H1 (cell line): Measurements from ENCODE around the gene HNF1B. TPM values are rescaled to one million over a fixed set of nuclear protein-coding genes. Genes with fewer than 3 reads are reported as not detected.

Experiments
- CTCF ChIA-PET: fragments of 300-600 bp; sonication (Branson Sonifier 250); formaldehyde crosslinking; loops from one replicate; lab custom pipeline; 2021; ENCODE audit not compliant: partially characterized antibody; lab: Charles Lee
- POLR2A ChIA-PET: fragments of 300-600 bp; sonication (Branson Sonifier 250); formaldehyde crosslinking; loops from one replicate; lab custom pipeline; 2021; ENCODE audit warnings: inconsistent platforms; ENCODE audit not compliant: partially characterized antibody; lab: Charles Lee
- DNase-seq, 2 experiments: peaks; one replicate each; pipeline versions ENCODE4 v3.0.0 to v3.0.0-alpha.2; 2010 to 2022; ENCODE audit warnings: low spot score in 2 of 2, low read depth in 1 of 2, mixed read lengths in 1 of 2
- FAIRE-seq: peaks from 2 replicates; lab custom pipeline; 2011; peaks lifted over from hg19 to GRCh38; lab: Jason Lieb, UNC
- H2AFZ ChIP-seq: 2 replicates; pipeline ENCODE4 v1.8.1; 2012; ENCODE audit warnings: low read length, inconsistent platforms
- H2AK5ac ChIP-seq: 2 replicates; pipeline ENCODE4 v1.6.1; 2013; ENCODE audit warnings: low read depth, low read length
- H2BK120ac ChIP-seq: replicated peaks from 2 replicates; pipeline ENCODE3; 2013; ENCODE audit warnings: low read depth, low read length, inconsistent platforms
- H2BK12ac ChIP-seq: 2 replicates; pipeline ENCODE4 v1.6.1; 2013; ENCODE audit warnings: low read depth, low read length
- H2BK15ac ChIP-seq: 2 replicates; pipeline ENCODE4 v1.6.1; 2013; ENCODE audit warnings: low read length
- H2BK20ac ChIP-seq: 2 replicates; pipeline ENCODE4 v1.6.1; 2013; ENCODE audit warnings: low read length
- H2BK5ac ChIP-seq: 2 replicates; pipeline ENCODE4 v1.6.1; 2013; ENCODE audit warnings: low read depth, low read length
- H3K14ac ChIP-seq: 2 replicates; pipeline ENCODE4 v1.6.1; 2013; ENCODE audit warnings: inconsistent platforms; ENCODE audit not compliant: insufficient read length
- H3K18ac ChIP-seq: 2 replicates; pipeline ENCODE4 v1.6.1; 2013; ENCODE audit warnings: low read length; ENCODE audit errors: extremely low read depth
- H3K23ac ChIP-seq: 2 replicates; pipeline ENCODE4 v1.6.1; 2013; ENCODE audit warnings: inconsistent platforms; ENCODE audit not compliant: insufficient read length
- H3K23me2 ChIP-seq: 2 replicates; pipeline ENCODE4 v1.6.1; 2013; ENCODE audit warnings: low read depth, low read length
- H3K27ac ChIP-seq: 2 replicates; pipeline ENCODE4 v1.6.1; 2011; ENCODE audit warnings: low read depth, low read length, inconsistent platforms
- H3K27me3 ChIP-seq, 4 experiments: replicated peaks in 1 of 4; 1 replicate in 1 of 4; 2 replicates in 3 of 4; pipeline versions ENCODE4 v1.6.1 to v1.8.1; 2011 to 2013; ENCODE audit warnings: low read length in 3 of 4, mild to moderate bottlenecking in 3 of 4, inconsistent platforms in 2 of 4, mixed read lengths in 2 of 4, moderate library complexity in 1 of 4; ENCODE audit not compliant: control insufficient read depth in 3 of 4, insufficient read depth in 3 of 4; ENCODE audit errors: extremely low read depth in 1 of 4
- H3K36me3 ChIP-seq, 4 experiments: 2 replicates each; pipeline versions ENCODE4 v1.6.1 to v1.8.1; 2011 to 2013; ENCODE audit warnings: mild to moderate bottlenecking in 4 of 4, low read length in 3 of 4, moderate library complexity in 2 of 4, control low read depth in 1 of 4, inconsistent platforms in 1 of 4; ENCODE audit not compliant: insufficient read depth in 4 of 4, control insufficient read depth in 2 of 4
- H3K4ac ChIP-seq: replicated peaks from 2 replicates; pipeline ENCODE3; 2013; ENCODE audit warnings: low read length, low read depth, mixed read lengths, inconsistent platforms; ENCODE audit not compliant: insufficient read length
- H3K4me1 ChIP-seq, 4 experiments: replicated peaks in 1 of 4; 1 replicate in 1 of 4; 2 replicates in 3 of 4; pipeline versions ENCODE4 v1.6.1 to v1.8.1; 2011 to 2013; ENCODE audit warnings: low read length in 3 of 4, inconsistent platforms in 2 of 4, mixed read lengths in 1 of 4; ENCODE audit not compliant: insufficient read depth in 4 of 4, control insufficient read depth in 3 of 4
- H3K4me2 ChIP-seq, 2 experiments: 2 replicates each; pipeline versions ENCODE4 v1.6.1 to v1.8.1; 2011 to 2013; ENCODE audit warnings: low read depth in 2 of 2, low read length in 2 of 2, control low read depth in 1 of 2, inconsistent platforms in 1 of 2, mild to moderate bottlenecking in 1 of 2; ENCODE audit not compliant: insufficient read depth in 1 of 2
- H3K4me3 ChIP-seq, 4 experiments: fragments of 200-600, 300-600 bp in 1 of 4; sonication (generic), shearing (Covaris generic), sonication (Bioruptor Twin) in 1 of 4; 2 replicates each; pipeline versions ENCODE4 v1.5.1 to v1.8.1; 2011 to 2016; ENCODE audit warnings: low read length in 4 of 4, low read depth in 3 of 4, control low read depth in 2 of 4, inconsistent platforms in 2 of 4, mild to moderate bottlenecking in 2 of 4, mixed read lengths in 1 of 4, moderate library complexity in 1 of 4; ENCODE audit not compliant: insufficient read depth in 2 of 4; ENCODE audit errors: extremely low read depth in 1 of 4
- H3K56ac ChIP-seq: replicated peaks from 2 replicates; pipeline ENCODE3; 2013; ENCODE audit warnings: low read depth, mild to moderate bottlenecking, mixed read lengths, low read length, inconsistent platforms; ENCODE audit not compliant: insufficient read length
- H3K79me1 ChIP-seq: 2 replicates; pipeline ENCODE4 v1.6.1; 2013; ENCODE audit warnings: low read depth, low read length, control low read depth
- H3K79me2 ChIP-seq, 2 experiments: 2 replicates each; pipeline versions ENCODE4 v1.6.1 to v1.8.1; 2012 to 2013; ENCODE audit warnings: low read length in 2 of 2, mild to moderate bottlenecking in 2 of 2, inconsistent platforms in 1 of 2; ENCODE audit not compliant: insufficient read depth in 2 of 2, control insufficient read depth in 1 of 2
- H3K9ac ChIP-seq, 4 experiments: replicated peaks in 1 of 4; 1 replicate in 1 of 4; 2 replicates in 3 of 4; pipeline versions ENCODE4 v1.6.1 to v1.8.1; 2011 to 2013; ENCODE audit warnings: low read depth in 3 of 4, low read length in 3 of 4, control low read depth in 2 of 4, mild to moderate bottlenecking in 2 of 4, moderate library complexity in 2 of 4, inconsistent platforms in 1 of 4; ENCODE audit errors: extremely low read depth in 1 of 4
- H3K9me3 ChIP-seq, 2 experiments: 2 replicates each; pipeline versions ENCODE4 v1.6.1 to v1.8.1; 2012 to 2013; ENCODE audit warnings: mild to moderate bottlenecking in 2 of 2, moderate library complexity in 2 of 2, control low read depth in 1 of 2, inconsistent platforms in 1 of 2, low read depth in 1 of 2, low read length in 1 of 2, mixed read lengths in 1 of 2; ENCODE audit not compliant: insufficient read depth in 2 of 2
- H4K20me1 ChIP-seq, 2 experiments: replicated peaks in 1 of 2; 2 replicates each; pipeline versions ENCODE3 to v1.8.1; 2011 to 2013; ENCODE audit warnings: inconsistent platforms in 2 of 2, low read length in 2 of 2, mild to moderate bottlenecking in 1 of 2; ENCODE audit not compliant: insufficient read depth in 2 of 2, control insufficient read depth in 1 of 2
- H4K5ac ChIP-seq: 2 replicates; pipeline ENCODE4 v1.6.1; 2013; ENCODE audit warnings: low read length, low read depth, mixed read lengths, inconsistent platforms; ENCODE audit not compliant: insufficient read length
- H4K8ac ChIP-seq: 2 replicates; pipeline ENCODE4 v1.8.0; 2013; ENCODE audit warnings: mild to moderate bottlenecking, moderate library complexity, low read length, inconsistent platforms; ENCODE audit not compliant: insufficient read depth; ENCODE audit errors: extremely low read depth
- H4K91ac ChIP-seq: replicated peaks from 2 replicates; pipeline ENCODE3; 2013; ENCODE audit warnings: low read length, mixed read lengths, inconsistent platforms; ENCODE audit not compliant: insufficient read length
- CBX8 ChIP-seq: fragments of 300-800, 300-1000 bp; sonication (generic); IDR thresholded peaks from 2 replicates; pipeline ENCODE4 v1.7.1; 2016; ENCODE audit warnings: low read depth, low read length, borderline replicate concordance
- CEBPB ChIP-seq: IDR thresholded peaks from 2 replicates; pipeline ENCODE4 v1.6.1; 2012; ENCODE audit warnings: low read depth, low read length
- CHD1 ChIP-seq: IDR thresholded peaks from 2 replicates; pipeline ENCODE4 v1.6.1; 2012; ENCODE audit warnings: low read depth, low read length, improper control_type of control experiment
- CHD2 ChIP-seq: IDR thresholded peaks from 2 replicates; pipeline ENCODE4 v1.6.1; 2012; ENCODE audit warnings: low read length, improper control_type of control experiment
- GABPA ChIP-seq: IDR thresholded peaks from 2 replicates; pipeline ENCODE4 v1.6.1; 2011; ENCODE audit warnings: mild to moderate bottlenecking, low read length, moderate library complexity, borderline replicate concordance; ENCODE audit not compliant: insufficient read depth
- KDM5A ChIP-seq: fragments of 200-600 bp; IDR thresholded peaks from 2 replicates; pipeline ENCODE4 v1.7.1; 2012; ENCODE audit warnings: mild to moderate bottlenecking, low read length, inconsistent platforms, mixed read lengths
- POLR2A ChIP-seq, 2 experiments: IDR thresholded peaks; 1 replicate in 1 of 2; 2 replicates in 1 of 2; pipeline ENCODE4 v1.6.1; 2011; ENCODE audit warnings: low read depth in 2 of 2, low read length in 2 of 2, mild to moderate bottlenecking in 2 of 2; ENCODE audit errors: control extremely low read depth in 1 of 2
- SIX5 ChIP-seq: IDR thresholded peaks from 2 replicates; pipeline ENCODE4 v1.6.1; 2011; ENCODE audit warnings: mild to moderate bottlenecking, low read depth, low read length
- SP1 ChIP-seq: IDR thresholded peaks from 2 replicates; pipeline ENCODE4 v1.6.1; 2011; ENCODE audit warnings: low read depth, low read length
- SP2 ChIP-seq: IDR thresholded peaks from 2 replicates; pipeline ENCODE4 v1.6.1; 2012; ENCODE audit warnings: mild to moderate bottlenecking, low read length, inconsistent platforms
- SP4 ChIP-seq: IDR thresholded peaks from 2 replicates; pipeline ENCODE4 v1.6.1; 2012; ENCODE audit warnings: low read length, inconsistent platforms
- SRF ChIP-seq: IDR thresholded peaks from 2 replicates; pipeline ENCODE4 v1.6.1; 2011; ENCODE audit warnings: mild to moderate bottlenecking, low read depth, low read length, moderate library complexity
- SUZ12 ChIP-seq: fragments of 200-600 bp; sonication (generic); IDR thresholded peaks from 2 replicates; pipeline ENCODE4 v1.6.1; 2012; ENCODE audit warnings: mild to moderate bottlenecking, inconsistent platforms, low read length, moderate library complexity, mixed read lengths
- TBP ChIP-seq: IDR thresholded peaks from 2 replicates; pipeline ENCODE4 v1.6.1; 2011; ENCODE audit warnings: low read depth, low read length, improper control_type of control experiment
- USF2 ChIP-seq: IDR thresholded peaks from 2 replicates; pipeline ENCODE4 v1.6.1; 2011; ENCODE audit warnings: low read length, improper control_type of control experiment
- ZNF274 ChIP-seq: IDR thresholded peaks from 2 replicates; pipeline ENCODE4 v1.7.0; 2012; ENCODE audit warnings: low read length, borderline replicate concordance; ENCODE audit errors: extremely low read depth
- WGBS, 2 experiments: shearing (Covaris generic) in 1 of 2; methylation state at CpG; one replicate each; pipeline versions ENCODE4 v1.1.6 to v1.1.7; 2013 to 2015; ENCODE audit warnings: low lambda C conversion rate in 2 of 2, mixed read lengths in 2 of 2, inconsistent platforms in 1 of 2, low coverage in 1 of 2, missing lambda C conversion rate in 1 of 2; ENCODE audit not compliant: insufficient replicate concordance in 2 of 2, insufficient coverage in 1 of 2, insufficient read length in 1 of 2; ENCODE audit errors: extremely low coverage in 1 of 2, missing lambda C conversion rate in 1 of 2; 5-methylcytosine and 5-hydroxymethylcytosine counted together
- polyA plus RNA-seq, 7 experiments: library from polyadenylated mRNA; depleted of rRNA in 3 of 7; stranded (reverse) in 5 of 7; unstranded in 2 of 7; fragments of >200 nt in 5 of 7; fragments of 200-250 nt in 2 of 7; gene quantifications; 1 replicate in 5 of 7; 2 replicates in 1 of 7; 4 replicates in 1 of 7; pipeline versions ENCODE4 v1.2.1 to v1.2.3, GENCODE V29; 2011 to 2013; ENCODE audit warnings: missing spikeins in 2 of 7, mixed read lengths in 2 of 7
- total RNA-seq: library from RNA; stranded (reverse); fragmentation: NEBNext Ultra II Directional; extraction: Animal tissue kit (Norgen Biotek cat#: 25700); gene quantifications from 2 replicates; pipeline ENCODE4 v1.2.1, GENCODE V29; 2021

HNF1B gene
- total and polyA plus RNA-seq, 2 of the 8 experiments (the other 6 are each of a cell fraction or from before 2014, with no cell fraction given): 0.13 to 0.30 TPM

GRCh38 chr17:37674511-37674910 lies 70.3 kb downstream of the HNF1B start:
- H3K9ac ChIP-seq: no peak overlapping the region
- no peak overlapping the region for H3K14ac ChIP-seq
- H2AFZ ChIP-seq: no peak overlapping the region
- no peak overlapping the region for H2BK20ac ChIP-seq
- H3K79me2 ChIP-seq: no peaks in the 10 kb centered on the region
- TF ChIP-seq CEBPB: no peak
- TF ChIP-seq USF2: no peak
- no peak for TF ChIP-seq POLR2A (IDR thresholded peaks at IDR 0.05; ENCODE audit: control extremely low read depth in 1 of 2, low read depth in 2 of 2, low read length in 2 of 2)
- no peak for TF ChIP-seq TBP
- no peak for TF ChIP-seq SUZ12
- TF ChIP-seq SP4: no peak
- TF ChIP-seq CHD1: no peak
- no peak for TF ChIP-seq SP2
- no peak for TF ChIP-seq SRF
- TF ChIP-seq KDM5A: no peak
- no peak for TF ChIP-seq ZNF274
- no peak for TF ChIP-seq SIX5
- TF ChIP-seq SP1: no peak
- TF ChIP-seq CHD2: no peak
- TF ChIP-seq CBX8: no peak
- no peak for TF ChIP-seq GABPA
- H4K8ac ChIP-seq: no peak overlapping the region
- peaks cover 0 to 2% of the 10 kb centered on the region in 2 experiments; a peak in 1 of 4 replicates for H3K9me3 ChIP-seq
- no peak for DNase-seq
- ChIA-PET CTCF (interaction anchor here (0.9 kb wide), 1 partner anchor 14 kb away, joined by 3 read pairs; no protein-coding TSS in a partner anchor), POLR2A (no interaction called here)
- H3K4me1 ChIP-seq: no peaks in the 10 kb centered on the region; a peak in 1 of 7 replicates
- no peak overlapping the region for H3K4me3 ChIP-seq
- no peak overlapping the region for H3K23ac ChIP-seq
- no peak overlapping the region for H2BK12ac ChIP-seq
- no peaks in the 10 kb centered on the region; a peak in 1 of 7 replicates for H3K27me3 ChIP-seq
- H3K18ac ChIP-seq: no peak overlapping the region
- no peak overlapping the region for H4K91ac ChIP-seq
- no peak overlapping the region for H2BK5ac ChIP-seq
- no peak overlapping the region for H2AK5ac ChIP-seq
- WGBS, 2 experiments: 100% methylated on average over 1 of the region's 1 CpG; no CpG with 5 or more reads in 1 of the 2 experiments
- no peak overlapping the region for H3K27ac ChIP-seq
- no peak overlapping the region for H2BK120ac ChIP-seq
- no peaks in the 10 kb centered on the region for H4K20me1 ChIP-seq
- no peak overlapping the region for H3K4me2 ChIP-seq
- no peak overlapping the region for H3K4ac ChIP-seq
- H3K36me3 ChIP-seq: no peaks in the 10 kb centered on the region
- no peak overlapping the region for H3K56ac ChIP-seq
- H2BK15ac ChIP-seq: no peak overlapping the region
- no peak overlapping the region for H4K5ac ChIP-seq
- H3K79me1 ChIP-seq: no peaks in the 10 kb centered on the region
- FAIRE-seq: no peak
- H3K23me2 ChIP-seq: no peaks in the 10 kb centered on the region
